HepG2 (cell line): ENCODE measurements around the gene BATF3. TPM values are rescaled to one million over a fixed set of nuclear protein-coding genes. Genes with fewer than 3 reads are reported as not detected.

ENCODE experiments used
- ATAC-seq: fragments of 200-7000 bp; cut with Tn5 transposase; 3 replicates; pipeline ENCODE4 v1.9.1; 2020; ENCODE audit warnings: mild to moderate bottlenecking, moderate library complexity
- BruUV-seq: library from RNA; stranded (reverse); fragments of 400-500 nt; replicated peaks from 2 replicates; lab custom pipeline; 2021; lab: Mats Ljungman, UMichigan
- CTCF ChIA-PET: fragments of 300-600 bp; formaldehyde crosslinking; extraction: SDS; loops from one replicate; lab custom pipeline; 2021; ENCODE audit warnings: low total read pairs, inconsistent platforms, low intra/inter-chr PET ratio; lab: Yijun Ruan, JAX
- POLR2A ChIA-PET: fragments of 350-600 bp; sonication (Branson Sonifier 250); formaldehyde crosslinking; loops from one replicate; lab custom pipeline; 2020; ENCODE audit warnings: antibody characterized with exemption, inconsistent platforms; lab: Yijun Ruan, JAX
- DNase-seq: peaks from one replicate; pipeline ENCODE4 v3.0.0-alpha.2; 2015; ENCODE audit warnings: low spot score
- FAIRE-seq: peaks from 3 replicates; lab custom pipeline; 2011; peaks lifted over from hg19 to GRCh38; lab: Jason Lieb, UNC
- H2AFZ ChIP-seq: one replicate; pipeline ENCODE4 v1.6.1; 2011; ENCODE audit warnings: low read length, inconsistent platforms
- H3K27ac ChIP-seq: fragments of 300-600 bp; 3 replicates; pipeline ENCODE4 v1.8.0; 2011; ENCODE audit warnings: mixed run types, mild to moderate bottlenecking, mixed read lengths, low read length, inconsistent platforms; ENCODE audit not compliant: insufficient read depth; ENCODE audit errors: extremely low read length
- H3K27me3 ChIP-seq, 2 experiments: fragments of 200-600 bp in 1 of 2; 2 replicates in 1 of 2; 3 replicates in 1 of 2; pipeline versions ENCODE4 v1.6.0 to v1.8.0; 2011; ENCODE audit warnings: low read length in 2 of 2, mild to moderate bottlenecking in 2 of 2, moderate library complexity in 2 of 2, inconsistent platforms in 1 of 2; ENCODE audit not compliant: insufficient read depth in 2 of 2, control insufficient read depth in 1 of 2
- H3K36me3 ChIP-seq, 2 experiments: fragments of 200-600 bp in 1 of 2; replicated peaks in 1 of 2; 2 replicates in 1 of 2; 3 replicates in 1 of 2; pipeline versions ENCODE4 v1.5.1 to v1.8.0; 2011; ENCODE audit warnings: low read length in 2 of 2, inconsistent platforms in 1 of 2; ENCODE audit not compliant: insufficient read depth in 2 of 2, control insufficient read depth in 1 of 2
- H3K4me1 ChIP-seq: 2 replicates; pipeline ENCODE4 v1.5.1; 2012; ENCODE audit warnings: low read length, inconsistent platforms; ENCODE audit not compliant: insufficient read depth
- H3K4me2 ChIP-seq: 2 replicates; pipeline ENCODE4 v1.6.0; 2011; ENCODE audit warnings: low read depth, low read length, inconsistent platforms
- H3K4me3 ChIP-seq, 3 experiments: fragments of 200-600 bp in 1 of 3; sonication (generic), shearing (Covaris generic) in 1 of 3; replicated peaks in 1 of 3; 2 replicates each; pipeline ENCODE4 v1.5.1; 2011 to 2016; ENCODE audit warnings: low read length in 3 of 3, inconsistent platforms in 2 of 3, low read depth in 2 of 3, mild to moderate bottlenecking in 2 of 3, control low read depth in 1 of 3, mixed read lengths in 1 of 3; ENCODE audit not compliant: insufficient read depth in 1 of 3
- H3K79me2 ChIP-seq: one replicate; pipeline ENCODE4 v1.6.1; 2011; ENCODE audit warnings: low read length, inconsistent platforms; ENCODE audit not compliant: insufficient read depth
- H3K9ac ChIP-seq: 2 replicates; pipeline ENCODE4 v1.6.0; 2011; ENCODE audit warnings: mild to moderate bottlenecking, low read depth, low read length, inconsistent platforms; ENCODE audit not compliant: insufficient read depth
- H3K9me3 ChIP-seq: 2 replicates; pipeline ENCODE4 v1.5.1; 2012; ENCODE audit warnings: mild to moderate bottlenecking, low read length
- H4K20me1 ChIP-seq: 2 replicates; pipeline ENCODE4 v1.6.0; 2011; ENCODE audit warnings: inconsistent platforms, mild to moderate bottlenecking, low read length, moderate library complexity; ENCODE audit not compliant: insufficient read depth
- BCLAF1 ChIP-seq: fragments of 450-650 bp; IDR thresholded peaks from 2 replicates; pipeline ENCODE4 v1.6.1; 2017; ENCODE audit warnings: mild to moderate bottlenecking
- GABPB1 ChIP-seq: IDR thresholded peaks from 2 replicates; pipeline ENCODE4 v1.6.1; 2016; ENCODE audit warnings: mild to moderate bottlenecking, missing genetic modification reagents, moderate library complexity, missing compliant biosample characterization
- NFIC ChIP-seq: IDR thresholded peaks from 2 replicates; pipeline ENCODE4 v1.6.1; 2012; ENCODE audit warnings: mild to moderate bottlenecking, low read length, inconsistent platforms
- NFYB ChIP-seq: sonication (generic); formaldehyde crosslinking; IDR thresholded peaks from 2 replicates; pipeline ENCODE4 v1.4.0; 2020; ENCODE audit warnings: missing genetic modification reagents
- RBM22 ChIP-seq: fragments of 200-400 bp; formaldehyde crosslinking; optimal IDR thresholded peaks from 2 replicates; pipeline ENCODE3; 2017; ENCODE audit warnings: mild to moderate bottlenecking, low read length, moderate library complexity
- TBX3 ChIP-seq: fragments of 450-650 bp; IDR thresholded peaks from 2 replicates; pipeline ENCODE4 v1.6.1; 2017; ENCODE audit warnings: antibody characterized with exemption, mild to moderate bottlenecking, inconsistent platforms, borderline replicate concordance
- ZNF501 ChIP-seq: sonication (generic); formaldehyde crosslinking; IDR thresholded peaks from 2 replicates; pipeline ENCODE4 v1.5.1; 2020; ENCODE audit warnings: mild to moderate bottlenecking, moderate library complexity, missing genetic modification reagents
- WGBS: methylation state at CpG from one replicate; pipeline ENCODE4 v1.1.6; 2017; ENCODE audit warnings: low lambda C conversion rate; 5-methylcytosine and 5-hydroxymethylcytosine counted together
- in situ Hi-C: cut with HindIII; loops from 2 replicates; pipeline ENCODE4 v1.10.0; 2017; ENCODE audit warnings: low pct_unique_long_range_greater_than_20kb; ENCODE audit not compliant: extremely low pct_ligation_motif_present
- intact Hi-C: fragments of 100-400 bp; cut with micrococcal nuclease; formaldehyde crosslinking; loops from one replicate; pipeline ENCODE4 v1.10.0; 2022; ENCODE audit not compliant: unreplicated experiment
- polyA plus RNA-seq, 8 experiments: library from polyadenylated mRNA; depleted of rRNA in 3 of 8; stranded (reverse) in 7 of 8; unstranded in 1 of 8; fragments of >200 nt; fragmentation: Illumina TruSeq in 4 of 8; extraction: Trizol in 4 of 8; gene quantifications; 2 replicates each; pipeline versions ENCODE4 v1.2.1 to v1.2.3, GENCODE V29; 2011 to 2016; ENCODE audit warnings: low read depth in 4 of 8, missing spikeins in 1 of 8, mixed read lengths in 1 of 8; ENCODE audit not compliant: insufficient read depth in 1 of 8
- total RNA-seq, 5 experiments: library from RNA; depleted of rRNA; stranded (reverse); fragments of >200 nt; fragmentation: Illumina TruSeq; extraction: Trizol; gene quantifications; 2 replicates each; pipeline ENCODE4 v1.2.3, GENCODE V29; 2016; ENCODE audit warnings: low read depth in 1 of 5
- TF ChIP-seq, protein P1 (sequence below): sonication (generic); formaldehyde crosslinking; conservative IDR thresholded peaks from 2 replicates; pipeline ENCODE4 v1.4.0; 2020; ENCODE audit warnings: missing genetic modification reagents
- TF ChIP-seq, protein P2 (sequence below): sonication (generic); formaldehyde crosslinking; IDR thresholded peaks from 2 replicates; pipeline ENCODE4 v1.4.0; 2020; ENCODE audit warnings: missing genetic modification reagents
- TF ChIP-seq, protein P3 (sequence below): sonication (generic); formaldehyde crosslinking; IDR thresholded peaks from 2 replicates; pipeline ENCODE4 v1.5.0; 2020; ENCODE audit warnings: missing genetic modification reagents
- TF ChIP-seq, protein P4 (sequence below): sonication (generic); formaldehyde crosslinking; conservative IDR thresholded peaks from 2 replicates; pipeline ENCODE4 v1.5.0; 2020; ENCODE audit warnings: missing genetic modification reagents

The BATF3 gene
- total and polyA plus RNA-seq, 2 of the 13 experiments (the other 11 are each of a cell fraction or from before 2014, with no cell fraction given), result 0.13 TPM; not detected in 1

DNA sequence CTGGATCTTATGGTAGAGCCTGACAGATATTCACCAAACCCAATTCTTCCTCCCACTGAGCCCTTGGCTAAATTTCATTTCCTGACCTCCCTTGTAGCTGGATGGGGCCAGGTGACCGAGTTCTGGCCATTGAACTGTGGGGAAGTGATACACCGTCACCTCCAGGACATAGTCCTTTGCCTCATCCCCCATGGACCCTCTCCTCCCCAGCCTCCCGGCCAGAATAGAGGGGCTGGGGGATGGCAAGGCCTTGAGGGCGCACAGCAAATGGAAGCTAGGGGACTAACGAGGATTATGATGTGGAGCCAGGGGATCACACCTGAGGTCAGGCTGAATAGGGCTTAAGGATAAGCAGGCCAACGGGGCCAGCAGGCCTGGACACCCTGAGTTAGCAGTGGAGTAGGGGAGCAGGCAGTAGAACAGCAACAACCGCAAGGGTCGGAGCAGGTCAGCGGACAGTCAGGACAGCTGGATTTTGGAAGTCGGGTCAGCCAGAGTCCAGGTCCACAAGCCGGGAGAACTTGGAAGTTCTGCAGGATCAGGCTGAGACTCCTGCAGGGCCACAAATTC is 15.0 kb downstream of the BATF3 start (continued):
- TF ChIP-seq, protein P1, sequence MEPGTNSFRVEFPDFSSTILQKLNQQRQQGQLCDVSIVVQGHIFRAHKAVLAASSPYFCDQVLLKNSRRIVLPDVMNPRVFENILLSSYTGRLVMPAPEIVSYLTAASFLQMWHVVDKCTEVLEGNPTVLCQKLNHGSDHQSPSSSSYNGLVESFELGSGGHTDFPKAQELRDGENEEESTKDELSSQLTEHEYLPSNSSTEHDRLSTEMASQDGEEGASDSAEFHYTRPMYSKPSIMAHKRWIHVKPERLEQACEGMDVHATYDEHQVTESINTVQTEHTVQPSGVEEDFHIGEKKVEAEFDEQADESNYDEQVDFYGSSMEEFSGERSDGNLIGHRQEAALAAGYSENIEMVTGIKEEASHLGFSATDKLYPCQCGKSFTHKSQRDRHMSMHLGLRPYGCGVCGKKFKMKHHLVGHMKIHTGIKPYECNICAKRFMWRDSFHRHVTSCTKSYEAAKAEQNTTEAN, result no peak
- TF ChIP-seq NFIC, result no peak
- TF ChIP-seq ZNF501 (CRISPR knock-in tag), result no peak

GRCh38 chr1:212684076-212684475 is 15.6 kb downstream of the BATF3 start:
- ChIA-PET POLR2A (no interaction called here), CTCF (no interaction called here)
- no peak overlapping the region for H3K9ac ChIP-seq
- intact Hi-C loops (no loop called here), in situ Hi-C loops (no loop called here)
- H3K4me3 ChIP-seq, result no peak overlapping the region
- no peak overlapping the region for H2AFZ ChIP-seq
- FAIRE-seq (no peak), DNase-seq (no peak), ATAC-seq (no peak)
- no peak overlapping the region for H3K4me2 ChIP-seq
- no TSS peak for BruUV-seq
- H3K27ac ChIP-seq, result no peak overlapping the region
- peaks cover 0 to 59% of the 10 kb centered on the region in 2 experiments; a peak in 4 of 5 replicates for H3K27me3 ChIP-seq
- no peaks in the 10 kb centered on the region for H3K79me2 ChIP-seq
- no peaks in the 10 kb centered on the region for H4K20me1 ChIP-seq
- no peaks in the 10 kb centered on the region for H3K36me3 ChIP-seq
- no peaks in the 10 kb centered on the region for H3K9me3 ChIP-seq
- WGBS, result 45% methylated on average over 6 of the region's 6 CpGs
- peaks cover 7% of the 10 kb centered on the region for H3K4me1 ChIP-seq
- no peak for TF ChIP-seq NFYB
- no peak for TF ChIP-seq TBX3
- TF ChIP-seq, protein P2, sequence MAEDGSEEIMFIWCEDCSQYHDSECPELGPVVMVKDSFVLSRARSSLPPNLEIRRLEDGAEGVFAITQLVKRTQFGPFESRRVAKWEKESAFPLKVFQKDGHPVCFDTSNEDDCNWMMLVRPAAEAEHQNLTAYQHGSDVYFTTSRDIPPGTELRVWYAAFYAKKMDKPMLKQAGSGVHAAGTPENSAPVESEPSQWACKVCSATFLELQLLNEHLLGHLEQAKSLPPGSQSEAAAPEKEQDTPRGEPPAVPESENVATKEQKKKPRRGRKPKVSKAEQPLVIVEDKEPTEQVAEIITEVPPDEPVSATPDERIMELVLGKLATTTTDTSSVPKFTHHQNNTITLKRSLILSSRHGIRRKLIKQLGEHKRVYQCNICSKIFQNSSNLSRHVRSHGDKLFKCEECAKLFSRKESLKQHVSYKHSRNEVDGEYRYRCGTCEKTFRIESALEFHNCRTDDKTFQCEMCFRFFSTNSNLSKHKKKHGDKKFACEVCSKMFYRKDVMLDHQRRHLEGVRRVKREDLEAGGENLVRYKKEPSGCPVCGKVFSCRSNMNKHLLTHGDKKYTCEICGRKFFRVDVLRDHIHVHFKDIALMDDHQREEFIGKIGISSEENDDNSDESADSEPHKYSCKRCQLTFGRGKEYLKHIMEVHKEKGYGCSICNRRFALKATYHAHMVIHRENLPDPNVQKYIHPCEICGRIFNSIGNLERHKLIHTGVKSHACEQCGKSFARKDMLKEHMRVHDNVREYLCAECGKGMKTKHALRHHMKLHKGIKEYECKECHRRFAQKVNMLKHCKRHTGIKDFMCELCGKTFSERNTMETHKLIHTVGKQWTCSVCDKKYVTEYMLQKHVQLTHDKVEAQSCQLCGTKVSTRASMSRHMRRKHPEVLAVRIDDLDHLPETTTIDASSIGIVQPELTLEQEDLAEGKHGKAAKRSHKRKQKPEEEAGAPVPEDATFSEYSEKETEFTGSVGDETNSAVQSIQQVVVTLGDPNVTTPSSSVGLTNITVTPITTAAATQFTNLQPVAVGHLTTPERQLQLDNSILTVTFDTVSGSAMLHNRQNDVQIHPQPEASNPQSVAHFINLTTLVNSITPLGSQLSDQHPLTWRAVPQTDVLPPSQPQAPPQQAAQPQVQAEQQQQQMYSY (CRISPR knock-in tag), result no peak
- TF ChIP-seq RBM22, result no peak
- TF ChIP-seq BCLAF1, result no peak
- TF ChIP-seq, protein P3, sequence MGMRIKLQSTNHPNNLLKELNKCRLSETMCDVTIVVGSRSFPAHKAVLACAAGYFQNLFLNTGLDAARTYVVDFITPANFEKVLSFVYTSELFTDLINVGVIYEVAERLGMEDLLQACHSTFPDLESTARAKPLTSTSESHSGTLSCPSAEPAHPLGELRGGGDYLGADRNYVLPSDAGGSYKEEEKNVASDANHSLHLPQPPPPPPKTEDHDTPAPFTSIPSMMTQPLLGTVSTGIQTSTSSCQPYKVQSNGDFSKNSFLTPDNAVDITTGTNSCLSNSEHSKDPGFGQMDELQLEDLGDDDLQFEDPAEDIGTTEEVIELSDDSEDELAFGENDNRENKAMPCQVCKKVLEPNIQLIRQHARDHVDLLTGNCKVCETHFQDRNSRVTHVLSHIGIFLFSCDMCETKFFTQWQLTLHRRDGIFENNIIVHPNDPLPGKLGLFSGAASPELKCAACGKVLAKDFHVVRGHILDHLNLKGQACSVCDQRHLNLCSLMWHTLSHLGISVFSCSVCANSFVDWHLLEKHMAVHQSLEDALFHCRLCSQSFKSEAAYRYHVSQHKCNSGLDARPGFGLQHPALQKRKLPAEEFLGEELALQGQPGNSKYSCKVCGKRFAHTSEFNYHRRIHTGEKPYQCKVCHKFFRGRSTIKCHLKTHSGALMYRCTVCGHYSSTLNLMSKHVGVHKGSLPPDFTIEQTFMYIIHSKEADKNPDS, result no peak
- TF ChIP-seq, protein P4, sequence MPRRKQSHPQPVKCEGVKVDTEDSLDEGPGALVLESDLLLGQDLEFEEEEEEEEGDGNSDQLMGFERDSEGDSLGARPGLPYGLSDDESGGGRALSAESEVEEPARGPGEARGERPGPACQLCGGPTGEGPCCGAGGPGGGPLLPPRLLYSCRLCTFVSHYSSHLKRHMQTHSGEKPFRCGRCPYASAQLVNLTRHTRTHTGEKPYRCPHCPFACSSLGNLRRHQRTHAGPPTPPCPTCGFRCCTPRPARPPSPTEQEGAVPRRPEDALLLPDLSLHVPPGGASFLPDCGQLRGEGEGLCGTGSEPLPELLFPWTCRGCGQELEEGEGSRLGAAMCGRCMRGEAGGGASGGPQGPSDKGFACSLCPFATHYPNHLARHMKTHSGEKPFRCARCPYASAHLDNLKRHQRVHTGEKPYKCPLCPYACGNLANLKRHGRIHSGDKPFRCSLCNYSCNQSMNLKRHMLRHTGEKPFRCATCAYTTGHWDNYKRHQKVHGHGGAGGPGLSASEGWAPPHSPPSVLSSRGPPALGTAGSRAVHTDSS (CRISPR knock-in tag), result no peak
- no peak for TF ChIP-seq GABPB1 (CRISPR knock-in tag)
